ENCODE measurements around the gene IQCB1.
A peak's percentile ranks its signal among the peaks of the same experiment; 100 is the strongest.
"Not testable (repeated sequence)": the region's sequence is repeated elsewhere in the genome, so short reads cannot be mapped to it uniquely, and the experiment has no call there.

Gene IQCB1

DNA sequence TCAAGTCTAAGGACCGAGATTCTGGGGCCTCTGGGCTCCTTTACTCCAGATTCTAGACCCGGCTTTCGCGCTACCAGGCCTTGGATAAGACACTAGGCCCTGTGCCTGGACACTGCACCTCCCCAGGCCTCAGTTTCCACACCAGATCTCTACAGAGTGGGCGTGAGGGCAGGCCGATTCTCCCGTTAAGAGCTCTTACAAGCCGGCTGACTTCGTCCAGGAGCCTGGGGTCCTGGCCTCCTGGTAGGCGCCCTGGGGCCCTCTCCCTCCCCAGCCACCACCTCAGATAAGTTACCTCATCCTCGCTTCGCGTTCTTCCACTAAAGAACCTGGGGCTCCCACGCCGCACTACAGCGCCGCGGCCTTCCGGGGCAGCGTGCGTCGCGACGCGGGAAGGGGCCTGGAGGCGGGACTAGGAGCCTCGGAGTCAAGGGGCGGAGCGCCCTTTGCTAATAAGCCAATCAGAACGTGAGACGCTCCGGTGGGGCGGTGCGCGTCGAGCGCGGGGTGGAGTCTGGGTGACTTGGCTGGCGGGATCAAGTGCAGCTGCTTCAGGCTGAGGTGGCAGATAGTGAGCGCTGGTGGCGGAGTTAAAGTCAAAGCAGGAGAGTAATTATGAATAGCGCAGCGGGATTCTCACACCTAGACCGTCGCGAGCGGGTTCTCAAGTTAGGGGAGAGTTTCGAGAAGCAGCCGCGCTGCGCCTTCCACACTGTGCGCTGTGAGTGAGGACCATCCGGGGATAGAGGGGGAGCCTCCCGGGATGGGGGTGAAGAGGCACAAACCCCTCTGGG lies at the start of gene IQCB1, which contains the start of gene EAF2:
IQCB1 (minus strand) TSS at position 390 of the 794 bp plus-strand sequence. CDS start 6,100 bp downstream, outside the sequence.
EAF2 (plus strand) TSS at position 539 of the 794 bp plus-strand sequence; CDS start at position 616, 77 bp downstream.
- peak; percentile 92 to 95 for DNase-seq

DNA sequence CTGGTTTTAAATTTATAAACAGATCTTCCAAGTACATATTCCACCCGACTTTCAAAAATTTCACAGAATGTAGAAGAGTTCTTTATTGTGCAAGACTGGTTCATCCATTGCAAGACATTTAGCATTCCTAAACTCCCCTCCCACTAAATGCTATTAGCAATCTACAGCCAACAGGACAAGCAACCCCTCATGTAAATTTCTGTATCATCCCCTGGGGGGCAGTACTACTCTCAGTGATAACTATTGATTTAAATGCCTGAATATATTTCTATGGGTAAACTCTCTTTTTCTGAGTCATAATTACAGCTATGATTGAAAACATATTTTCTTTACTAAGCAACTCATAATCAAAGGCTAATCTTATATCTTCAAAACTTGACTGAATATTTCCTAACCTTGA lies 48.6 kb upstream of the IQCB1 start:
- DNase-seq = no peak

- no peak for DNase-seq
Observed at GRCh38 chr3:121878411-121878810, 43.6 kb upstream of the IQCB1 start.

DNA sequence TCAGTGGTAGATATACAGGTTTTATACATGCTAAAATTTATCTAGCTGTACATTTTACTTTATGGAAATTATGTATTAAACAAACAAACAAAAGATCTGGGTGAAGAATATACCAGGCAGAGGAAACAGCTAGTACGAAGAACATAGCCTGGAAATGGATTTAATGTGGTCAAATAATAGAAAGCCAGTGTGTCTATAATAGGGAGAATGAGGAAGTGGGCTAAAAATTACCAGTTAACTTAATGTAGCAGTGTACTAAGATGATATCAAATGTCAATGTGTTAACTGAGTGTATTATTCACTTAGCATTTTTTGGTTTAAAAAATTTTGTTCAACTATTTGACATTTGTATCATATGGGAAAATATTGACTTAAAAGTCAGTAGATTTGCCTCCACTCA lies 36.6 kb upstream of the IQCB1 start:
- DNase-seq = no peak

DNA sequence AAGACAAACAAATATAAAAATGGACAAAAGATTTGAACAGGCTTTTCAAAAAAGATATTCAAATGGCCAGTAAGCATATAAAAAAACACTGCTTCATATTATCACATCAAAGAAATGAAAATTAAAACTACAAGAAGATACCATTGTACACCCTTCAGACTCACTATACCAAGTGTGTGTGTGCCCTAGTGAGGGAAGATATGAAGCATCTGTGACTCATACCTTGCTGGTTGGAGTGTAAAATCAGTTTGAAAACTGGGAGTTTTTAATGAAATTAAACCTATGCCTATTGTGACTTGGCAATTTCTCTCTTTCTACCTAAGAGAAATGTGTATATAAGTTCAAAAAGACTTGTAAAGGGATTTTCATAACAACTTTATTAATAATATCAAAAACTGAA lies 35.9 kb upstream of the IQCB1 start:
- no peak for DNase-seq

DNA sequence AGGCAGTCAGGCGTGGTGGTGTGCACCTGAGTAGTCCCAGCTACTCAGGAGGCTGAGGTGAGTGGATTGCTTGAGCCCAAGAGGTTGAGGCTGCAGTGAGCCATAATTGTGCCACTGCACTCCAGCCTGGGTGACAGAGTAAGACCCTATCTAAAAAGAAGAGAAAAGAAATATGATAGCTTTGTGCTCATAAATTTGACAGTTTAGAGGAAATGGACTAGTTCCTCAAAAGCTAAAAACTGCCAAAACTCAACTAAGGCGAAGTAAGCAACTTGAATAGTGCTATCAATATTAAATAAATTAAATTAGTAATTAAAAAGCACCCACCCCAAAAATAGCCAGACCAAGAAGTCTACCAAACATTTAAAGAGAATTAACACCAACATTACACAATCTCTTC lies 34.9 kb upstream of the IQCB1 start:
- DNase-seq = no peak

GRCh38 chr3:121863801-121864200 lies 28.9 kb upstream of the IQCB1 start:
- no peak for DNase-seq

DNA sequence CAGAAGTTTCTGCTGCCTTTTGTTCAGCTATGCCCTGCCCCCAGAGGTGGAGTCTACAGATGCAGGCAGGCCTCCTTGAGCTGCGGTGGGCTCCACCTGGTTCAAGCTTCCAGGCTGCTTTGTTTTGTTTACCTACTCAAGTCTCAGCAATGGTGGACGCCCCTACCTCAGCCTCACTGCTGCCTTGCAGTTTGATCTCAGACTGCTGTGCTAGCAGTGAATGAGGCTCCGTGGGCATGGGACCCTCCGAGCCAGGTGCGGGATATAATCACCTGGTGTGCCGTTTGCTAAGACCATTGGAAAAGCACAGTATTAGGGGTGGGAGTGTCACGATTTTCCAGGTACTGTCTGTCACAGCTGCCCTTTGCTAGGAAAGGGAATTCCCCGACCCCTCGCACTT lies 28.4 kb upstream of the IQCB1 start:
- DNase-seq = not testable (repeated sequence)

DNA sequence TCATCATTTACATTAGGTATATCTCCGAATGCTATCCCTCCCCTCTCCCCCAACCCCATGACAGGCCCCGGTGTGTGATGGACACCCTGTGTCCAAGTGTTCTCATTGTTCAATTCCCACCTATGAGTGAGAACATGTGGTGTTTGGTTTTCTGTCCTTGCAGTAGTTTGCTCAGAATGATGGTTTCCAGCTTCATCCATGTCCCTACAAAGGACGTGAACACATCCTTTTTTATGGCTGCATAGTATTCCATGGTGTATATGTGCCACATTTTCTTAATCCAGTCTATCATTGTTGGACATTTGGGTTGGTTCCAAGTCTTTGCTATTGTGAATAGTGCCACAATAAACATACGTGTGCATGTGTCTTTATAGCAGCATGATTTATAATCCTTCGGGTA lies 22.9 kb upstream of the IQCB1 start:
- DNase-seq = not testable (repeated sequence)

DNA sequence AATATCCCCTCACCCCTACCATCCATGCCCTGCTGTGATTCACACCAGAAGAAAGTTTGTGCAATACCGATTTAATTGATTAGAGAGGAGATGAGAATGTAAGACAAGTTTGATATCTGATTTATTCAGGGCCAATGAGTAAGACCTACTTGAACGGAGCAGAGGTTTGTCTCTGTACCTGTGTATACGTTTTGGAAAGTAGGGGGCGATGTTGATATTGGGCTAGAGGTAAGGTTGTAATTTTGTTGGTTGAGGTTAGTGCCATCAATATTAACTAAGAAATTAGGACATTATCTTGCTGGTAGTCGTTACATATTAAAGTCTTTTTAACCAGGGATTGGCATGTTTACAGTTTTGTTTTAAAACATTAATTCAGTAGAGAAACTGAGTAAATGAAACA lies 20.7 kb upstream of the IQCB1 start:
- DNase-seq = no peak

DNA sequence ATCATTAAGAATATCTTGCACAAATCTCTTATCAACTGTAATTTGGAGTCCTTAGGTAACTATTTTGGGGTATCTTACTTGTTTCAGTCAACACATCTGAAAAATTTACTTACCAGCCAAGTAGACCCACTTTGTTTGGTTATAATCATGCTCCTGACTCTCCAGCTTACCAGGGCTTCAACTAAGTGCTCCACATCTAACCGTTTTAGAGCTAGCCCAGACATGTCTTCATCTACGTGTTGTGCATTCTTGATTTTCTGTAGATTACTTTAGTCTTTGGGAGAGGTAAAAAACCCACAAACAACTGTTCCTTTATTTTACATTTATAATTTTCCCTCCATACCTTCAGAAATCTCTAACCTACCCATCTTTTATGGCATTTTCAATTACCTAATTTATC lies 17.4 kb upstream of the IQCB1 start:
- no peak for DNase-seq

DNA sequence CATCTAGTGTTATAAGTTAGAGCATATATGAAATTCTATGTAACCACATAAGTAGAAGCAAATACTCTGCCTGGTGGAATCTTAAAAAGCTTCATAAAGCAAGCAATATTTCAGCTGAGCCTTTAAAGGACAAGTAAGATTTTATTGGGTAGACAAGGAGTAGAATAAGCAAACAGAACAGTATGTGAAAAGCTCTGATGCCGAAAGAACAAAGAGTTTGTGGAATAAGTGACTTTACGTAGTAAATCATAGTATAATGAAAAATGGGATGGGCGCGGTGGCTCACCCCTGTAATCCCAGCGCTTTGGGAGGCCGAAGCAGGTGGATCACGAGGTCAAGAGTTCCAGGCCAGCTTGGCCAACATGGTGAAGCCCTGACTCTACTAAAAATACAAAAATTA lies 10.0 kb upstream of the IQCB1 start:
- no peak for DNase-seq

DNA sequence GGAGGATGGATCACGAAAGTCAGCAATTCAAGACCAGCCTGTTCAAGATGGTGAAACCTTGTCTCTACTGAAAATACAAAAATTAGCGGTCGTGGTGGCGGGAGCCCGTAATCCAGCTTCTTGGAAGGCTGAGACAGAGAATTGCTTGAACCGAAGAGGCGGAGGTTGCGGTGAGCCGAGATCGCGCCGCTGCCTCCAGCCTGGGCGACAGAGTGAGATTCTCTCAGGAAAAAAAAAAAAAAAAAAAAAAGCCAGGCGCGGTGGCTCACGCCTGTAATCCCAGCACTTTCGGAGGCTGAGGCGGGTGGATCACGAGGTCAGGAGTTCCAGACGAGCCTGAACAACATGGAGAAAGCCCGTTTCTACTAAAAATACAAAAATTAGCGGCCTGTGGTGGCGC lies 5.1 kb upstream of the IQCB1 start:
- no peak for DNase-seq

- DNase-seq = no peak
Observed at GRCh38 chr3:121836481-121836880, 1.6 kb upstream of the IQCB1 start.

GRCh38 chr3:121836064-121836463 lies 1.2 kb upstream of the IQCB1 start:
- no peak for DNase-seq

GRCh38 chr3:121835465-121835801 lies 573 bp upstream of the IQCB1 start:
- peak in 1 of 2 experiments; percentile 7 for DNase-seq

GRCh38 chr3:121834157-121834670 lies 646 bp downstream of the IQCB1 start:
- DNase-seq = no peak

DNA sequence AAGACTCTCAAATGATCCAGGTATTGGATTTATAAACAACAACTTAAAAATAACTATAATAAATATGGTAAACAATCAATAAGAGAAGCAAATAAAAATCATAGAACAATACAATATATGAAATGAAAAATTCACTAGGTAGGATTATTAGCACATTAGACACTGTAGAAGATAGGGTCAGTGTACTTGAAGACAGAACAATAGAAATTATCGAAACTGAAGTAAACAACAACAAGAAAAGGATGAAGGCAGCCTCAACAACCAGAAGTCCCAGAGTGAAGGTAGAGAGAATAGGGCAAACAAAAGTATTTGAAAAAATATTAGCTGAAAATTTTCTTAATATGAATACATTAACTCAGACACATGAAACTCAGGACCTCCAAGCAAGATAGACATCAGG lies 11.9 kb downstream of the IQCB1 start:
- no peak for DNase-seq

GRCh38 chr3:121821421-121822199 lies 13.2 kb downstream of the IQCB1 start:
- no peak for DNase-seq

GRCh38 chr3:121819236-121819635 lies 15.6 kb downstream of the IQCB1 start:
- DNase-seq = no peak

DNA sequence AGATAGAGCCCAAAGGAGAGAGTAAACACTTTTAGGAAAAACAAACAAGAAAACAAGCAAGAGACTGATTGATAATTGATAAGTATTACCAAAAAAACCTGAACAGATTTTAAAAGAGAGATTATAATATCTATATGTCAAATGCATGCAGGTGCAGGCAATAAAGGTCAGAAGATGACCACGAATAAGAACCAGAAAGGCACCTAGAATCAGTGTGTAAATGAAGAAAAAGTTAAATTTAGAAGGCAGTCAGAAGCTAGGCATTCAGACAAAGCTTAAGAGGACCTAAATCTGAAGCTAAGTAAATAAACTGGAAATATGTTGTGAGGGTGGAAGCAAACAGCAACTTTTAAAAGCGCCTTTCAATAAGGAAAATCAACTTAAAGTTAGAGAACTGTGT lies 16.3 kb downstream of the IQCB1 start:
- no peak for DNase-seq

DNA sequence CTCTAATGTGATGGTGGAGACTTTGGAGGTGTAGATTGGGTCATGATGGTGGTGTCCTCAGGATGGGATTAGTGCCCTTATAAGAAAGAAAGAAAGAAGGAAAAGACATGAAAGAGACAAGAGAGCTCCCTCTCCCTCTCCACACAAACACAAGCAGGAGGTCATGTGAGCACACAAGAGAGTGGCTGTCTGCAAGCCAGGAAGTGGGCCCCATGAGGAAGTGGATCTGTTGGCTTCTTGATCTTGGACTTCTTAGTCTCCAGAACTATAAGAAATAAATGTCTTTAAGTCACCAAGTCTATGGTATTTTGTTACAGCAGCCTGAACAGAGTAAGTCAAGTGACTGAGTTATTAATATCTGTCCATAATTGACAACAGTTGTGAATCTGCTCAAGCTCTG lies 17.1 kb downstream of the IQCB1 start:
- no peak for DNase-seq

DNA sequence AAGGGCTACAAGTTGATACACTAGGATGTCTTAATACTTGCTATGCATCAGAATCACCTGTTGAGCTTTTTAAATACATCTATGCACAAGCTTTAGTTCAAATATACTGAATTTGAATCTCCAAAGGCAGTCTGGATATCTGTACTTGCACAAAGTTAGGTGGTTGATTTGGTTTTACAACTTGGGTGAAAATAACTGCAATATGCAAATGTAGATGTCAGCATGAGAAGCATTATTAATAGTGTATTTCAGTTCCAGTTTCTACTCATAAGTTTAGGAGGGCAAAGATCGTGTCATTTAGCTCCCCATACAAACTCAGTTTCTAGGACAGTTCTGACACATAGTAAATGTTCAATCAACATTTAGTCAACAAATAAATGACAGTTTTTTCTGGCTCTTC lies 25.6 kb downstream of the IQCB1 start:
- no peak for DNase-seq

DNA sequence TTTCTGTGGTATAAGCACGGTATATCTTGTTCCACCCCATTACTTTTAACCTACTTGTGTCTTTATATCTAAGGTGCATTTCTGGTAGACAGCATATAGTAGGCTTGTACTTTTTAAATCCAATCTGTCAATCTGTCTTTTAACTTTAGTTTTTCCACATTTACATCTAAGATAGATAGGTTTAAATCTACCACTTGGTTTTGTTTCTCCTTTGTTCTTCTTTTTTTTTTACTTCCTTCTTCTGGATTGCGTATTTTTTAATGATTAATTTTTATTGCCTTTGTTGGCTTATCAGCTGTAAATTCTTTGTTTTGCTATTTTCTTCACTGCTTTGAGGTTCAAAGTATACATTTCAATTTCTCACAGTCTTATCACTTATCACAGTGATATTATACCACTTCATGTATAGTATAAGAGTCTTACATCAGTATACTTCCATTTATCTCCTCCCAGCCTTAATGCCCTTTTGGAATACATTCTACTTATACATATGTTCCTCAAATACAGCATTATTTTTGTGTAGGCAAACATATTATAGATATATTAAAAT lies 31.0 kb downstream of the IQCB1 start:
- no peak for DNase-seq

Measured in stimulated activated CD4-positive, alpha-beta T cell treated with anti-CD3 and anti-CD28 coated beads, Interleukin-4, amount 100 ng/mL, for 4 hours (primary cell).